Thyroid gland (tissue), 4 donors: Measurements from ENCODE around the gene SPTY2D1. TPM values are rescaled to one million over a fixed set of nuclear protein-coding genes. Genes with fewer than 3 reads are reported as not detected.

ENCODE experiments used
- DNase-seq, 2 donors: peaks; one replicate each; pipeline ENCODE4 v3.0.0-alpha.2; 2019
- H3K27ac ChIP-seq, 3 donors: fragments of 200-600 bp; sonication (generic); 1 replicate in 2 of 3; 2 replicates in 1 of 3; pipeline ENCODE4 v1.5.1; 2016 to 2019; ENCODE audit warnings: mild to moderate bottlenecking in 1 of 3, moderate library complexity in 1 of 3
- H3K27me3 ChIP-seq: fragments of 200-600 bp; sonication (generic); one replicate; pipeline ENCODE4 v1.5.1; 2019
- H3K36me3 ChIP-seq, 2 donors: fragments of 200-600 bp; sonication (generic); one replicate each; pipeline ENCODE4 v1.5.1; 2016 to 2019
- H3K4me1 ChIP-seq, 2 donors: fragments of 200-600 bp; sonication (generic); one replicate each; pipeline ENCODE4 v1.5.1; 2017 to 2019
- H3K4me3 ChIP-seq, 3 donors: fragments of 200-600 bp; sonication (generic); replicated peaks in 1 of 3; 1 replicate in 2 of 3; 2 replicates in 1 of 3; pipeline ENCODE4 v1.5.1; 2016; ENCODE audit warnings: mild to moderate bottlenecking in 1 of 3
- H3K9me3 ChIP-seq: fragments of 200-600 bp; sonication (generic); one replicate; pipeline ENCODE4 v1.5.1; 2017
- POLR2A ChIP-seq, 2 donors: fragments of 450-650 bp; IDR thresholded peaks; one replicate each; pipeline ENCODE4 v1.6.1; 2017; ENCODE audit warnings: antibody characterized with exemption in 2 of 2, mild to moderate bottlenecking in 2 of 2, moderate library complexity in 1 of 2
- WGBS, 2 donors: methylation state at CpG; one replicate each; pipeline ENCODE4 v1.1.5; 2017; 5-methylcytosine and 5-hydroxymethylcytosine counted together
- intact Hi-C: fragments of 100-400 bp; cut with DNase I; formaldehyde crosslinking; loops from one replicate; pipeline ENCODE4 v1.15.1; 2023
- total RNA-seq, 4 donors: library from RNA; depleted of rRNA; stranded (reverse); fragments of >200 nt; gene quantifications; one replicate each; pipeline ENCODE4 v1.2.3, GENCODE V29; 2016
- TF ChIP-seq, protein P1 (sequence below), 6 experiments: fragments of 200-600 bp in 3 of 6; fragments of 450-650 bp in 3 of 6; sonication (generic) in 3 of 6; IDR thresholded peaks; one replicate each; pipeline ENCODE4 v1.5.1; 2016 to 2019; ENCODE audit warnings: antibody characterized with exemption in 6 of 6, mild to moderate bottlenecking in 2 of 6, inconsistent platforms in 1 of 6, moderate library complexity in 1 of 6

SPTY2D1 gene
- total RNA-seq, 4 donors from 2014 or later, result 18.1 to 26.9 (median 24.9) TPM

DNA sequence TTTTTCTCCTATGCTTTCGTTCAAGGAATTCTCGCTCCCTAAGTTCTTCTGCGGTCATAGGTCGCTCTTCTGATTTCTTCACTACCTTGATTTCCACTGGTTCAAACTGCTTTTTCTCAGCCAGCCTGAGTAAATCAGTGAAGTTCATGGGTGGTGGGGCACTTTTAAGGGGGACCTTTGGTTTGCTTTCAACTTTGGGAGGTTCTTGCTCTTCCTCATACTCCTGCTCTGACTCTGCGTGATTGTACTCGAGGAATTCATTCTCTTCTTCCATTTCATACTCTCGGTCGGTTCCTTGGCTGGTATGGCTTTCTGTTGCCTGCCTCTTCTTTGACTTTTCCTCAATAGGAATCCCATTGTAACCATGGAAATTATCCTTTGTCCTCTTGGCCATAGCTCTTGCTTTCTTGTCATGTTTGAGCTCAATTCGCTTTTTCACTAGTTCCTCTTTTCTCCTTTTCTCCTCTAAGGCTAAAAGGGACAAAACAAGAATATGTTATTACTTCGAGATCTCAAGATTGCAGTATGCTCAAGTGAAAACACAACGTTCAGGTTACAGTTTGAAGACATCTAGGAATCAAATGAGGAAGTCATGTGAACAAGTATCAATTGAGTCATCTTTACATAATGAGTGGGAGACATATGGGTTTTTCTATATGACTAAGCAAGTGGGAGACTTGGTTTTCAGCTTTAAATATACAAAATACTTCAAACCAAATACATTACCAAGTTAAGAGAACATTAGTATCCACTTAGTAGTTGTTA lies 18.3 kb downstream of the SPTY2D1 start:
- peaks cover 5 to 10% of the 10 kb centered on the region in 2 donors for H3K4me1 ChIP-seq
- no peak for TF ChIP-seq POLR2A (IDR thresholded peaks at IDR 0.05)
- TF ChIP-seq, protein P1, sequence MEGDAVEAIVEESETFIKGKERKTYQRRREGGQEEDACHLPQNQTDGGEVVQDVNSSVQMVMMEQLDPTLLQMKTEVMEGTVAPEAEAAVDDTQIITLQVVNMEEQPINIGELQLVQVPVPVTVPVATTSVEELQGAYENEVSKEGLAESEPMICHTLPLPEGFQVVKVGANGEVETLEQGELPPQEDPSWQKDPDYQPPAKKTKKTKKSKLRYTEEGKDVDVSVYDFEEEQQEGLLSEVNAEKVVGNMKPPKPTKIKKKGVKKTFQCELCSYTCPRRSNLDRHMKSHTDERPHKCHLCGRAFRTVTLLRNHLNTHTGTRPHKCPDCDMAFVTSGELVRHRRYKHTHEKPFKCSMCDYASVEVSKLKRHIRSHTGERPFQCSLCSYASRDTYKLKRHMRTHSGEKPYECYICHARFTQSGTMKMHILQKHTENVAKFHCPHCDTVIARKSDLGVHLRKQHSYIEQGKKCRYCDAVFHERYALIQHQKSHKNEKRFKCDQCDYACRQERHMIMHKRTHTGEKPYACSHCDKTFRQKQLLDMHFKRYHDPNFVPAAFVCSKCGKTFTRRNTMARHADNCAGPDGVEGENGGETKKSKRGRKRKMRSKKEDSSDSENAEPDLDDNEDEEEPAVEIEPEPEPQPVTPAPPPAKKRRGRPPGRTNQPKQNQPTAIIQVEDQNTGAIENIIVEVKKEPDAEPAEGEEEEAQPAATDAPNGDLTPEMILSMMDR (IDR thresholded peaks at IDR 0.05), result no peak
- H3K27ac ChIP-seq, result no peak overlapping the region
- intact Hi-C loops, result no loop called here
- DNase-seq, result no peak
- no peaks in the 10 kb centered on the region for H3K9me3 ChIP-seq
- H3K36me3 ChIP-seq, result peaks cover 27 to 30% of the 10 kb centered on the region in 2 donors
- no peaks in the 10 kb centered on the region for H3K27me3 ChIP-seq
- WGBS, 2 donors, result 93 to 97% methylated on average over 11 of the region's 11 CpGs
- H3K4me3 ChIP-seq, result no peak overlapping the region

DNA sequence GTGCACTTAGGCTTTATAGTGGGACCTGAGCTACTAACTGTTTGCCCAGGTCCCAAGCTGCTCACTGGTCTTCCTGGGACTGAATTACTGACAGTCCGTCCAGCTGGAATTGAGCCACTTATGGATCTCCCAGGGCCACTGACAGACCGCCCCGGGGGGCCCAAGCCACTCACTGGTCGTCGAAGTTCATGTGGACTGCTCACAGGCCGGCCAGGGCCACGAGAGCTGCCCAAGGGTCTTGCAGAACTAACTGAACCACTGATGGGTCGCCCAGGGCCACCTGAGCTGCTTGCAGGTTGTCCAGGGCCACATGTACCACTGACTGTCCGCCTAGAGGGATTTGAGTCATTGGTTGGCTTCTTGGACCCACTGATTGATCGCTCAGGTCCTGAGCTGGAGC lies 19.5 kb downstream of the SPTY2D1 start:
- no peak overlapping the region for H3K27ac ChIP-seq

DNA sequence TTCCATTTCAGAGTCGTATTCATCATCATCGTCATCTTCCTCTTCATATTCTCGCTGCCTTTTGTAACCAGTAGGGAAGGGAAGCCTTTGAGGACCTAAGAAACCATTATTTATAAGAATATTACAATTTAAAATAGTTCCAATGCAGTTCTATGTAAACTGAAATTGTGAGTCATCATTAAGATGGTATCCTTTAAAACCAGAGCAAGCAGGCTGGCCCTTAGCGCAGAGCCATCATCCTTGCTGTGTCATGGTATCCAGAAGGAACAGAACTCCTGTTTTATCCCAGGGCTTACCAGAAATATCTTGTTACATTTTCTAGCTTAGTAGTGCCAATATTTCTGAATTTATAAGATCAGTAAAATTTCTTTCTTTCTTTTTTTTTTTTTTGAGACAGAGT lies 21.7 kb downstream of the SPTY2D1 start:
- intact Hi-C loops, result no loop called here
- Histone ChIP-seq H3K4me1 (no peaks in the 10 kb centered on the region), H3K4me3 (no peak overlapping the region), H3K27ac (no peak overlapping the region), H3K27me3 (no peaks in the 10 kb centered on the region), H3K36me3 (peaks cover 46 to 48% of the 10 kb centered on the region in 2 donors), H3K9me3 (no peaks in the 10 kb centered on the region)
- no peak for DNase-seq
- WGBS, 2 donors, result 93 to 98% methylated on average over 4 of the region's 4 CpGs
- no peak for TF ChIP-seq POLR2A (IDR thresholded peaks at IDR 0.05)
- TF ChIP-seq, protein P1 (IDR thresholded peaks at IDR 0.05), result no peak

More for the DNA sequence above, 19.5 kb downstream of the SPTY2D1 start:
- intact Hi-C loops, result no loop called here
- TF ChIP-seq, protein P1 (IDR thresholded peaks at IDR 0.05), result no peak
- TF ChIP-seq POLR2A (IDR thresholded peaks at IDR 0.05), result no peak
- peaks cover 37 to 38% of the 10 kb centered on the region in 2 donors for H3K36me3 ChIP-seq
- H3K4me3 ChIP-seq, result no peak overlapping the region
- WGBS, 2 donors, result 92 to 94% methylated on average over 7 to 10 of the region's 10 CpGs
- DNase-seq, result no peak
- no peaks in the 10 kb centered on the region for H3K9me3 ChIP-seq
- H3K27me3 ChIP-seq, result no peaks in the 10 kb centered on the region
- peaks cover 5 to 10% of the 10 kb centered on the region in 2 donors for H3K4me1 ChIP-seq

DNA sequence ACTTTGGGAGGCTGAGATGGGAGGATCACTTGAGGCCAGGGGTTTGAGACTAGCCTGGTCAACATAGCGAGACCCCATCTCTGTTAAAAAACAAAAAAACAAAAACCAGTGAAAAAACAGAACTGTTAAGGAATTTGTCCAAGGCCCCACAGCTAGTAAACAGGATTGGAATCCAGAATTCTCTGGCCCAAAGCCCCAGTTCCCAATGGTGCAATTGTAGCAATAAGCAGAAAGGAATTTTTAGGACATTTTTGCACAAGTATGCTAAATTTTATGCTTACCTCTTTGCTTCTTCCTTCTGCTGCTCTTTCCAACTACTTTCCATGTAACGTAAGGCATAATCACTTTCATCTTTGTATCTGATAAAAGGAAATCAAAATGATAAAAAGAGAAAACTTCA lies 22.9 kb downstream of the SPTY2D1 start:
- H3K27me3 ChIP-seq, result no peaks in the 10 kb centered on the region
- DNase-seq, result no peak
- WGBS, 2 donors, result 91 to 94% methylated on average over 2 of the region's 2 CpGs
- intact Hi-C loops, result no loop called here
- H3K4me3 ChIP-seq, result no peak overlapping the region
- H3K9me3 ChIP-seq, result no peaks in the 10 kb centered on the region
- TF ChIP-seq, protein P1 (IDR thresholded peaks at IDR 0.05), result no peak
- TF ChIP-seq POLR2A (IDR thresholded peaks at IDR 0.05), result no peak
- H3K27ac ChIP-seq, result no peak overlapping the region
- no peaks in the 10 kb centered on the region for H3K4me1 ChIP-seq
- peaks cover 46 to 53% of the 10 kb centered on the region in 2 donors for H3K36me3 ChIP-seq

DNA sequence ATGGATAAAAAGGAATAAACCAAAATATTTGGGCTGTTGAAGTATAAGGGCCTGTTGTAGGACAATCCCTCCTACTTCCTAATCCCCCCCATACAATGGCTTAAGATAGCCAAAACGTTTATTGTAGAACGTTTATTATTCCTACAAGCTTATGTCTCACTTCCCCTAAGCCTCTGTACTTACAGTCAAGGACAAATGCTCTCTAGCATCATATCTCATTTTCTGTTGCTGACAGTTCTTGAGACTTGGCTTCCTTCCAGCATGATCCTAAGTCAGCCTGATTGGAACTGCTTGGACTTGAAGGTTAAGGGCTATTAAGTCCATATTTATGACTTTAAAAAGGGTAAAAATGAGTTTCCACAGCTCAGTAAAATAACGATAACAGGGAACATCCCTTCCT lies 25.8 kb downstream of the SPTY2D1 start:
- intact Hi-C loops, result no loop called here
- Histone ChIP-seq H3K9me3 (no peaks in the 10 kb centered on the region), H3K36me3 (peaks cover 23 to 31% of the 10 kb centered on the region in 2 donors), H3K4me1 (no peaks in the 10 kb centered on the region), H3K4me3 (no peak overlapping the region), H3K27me3 (no peaks in the 10 kb centered on the region), H3K27ac (no peak overlapping the region)
- 74% methylated on average over 3 of the region's 3 CpGs for WGBS, 2 donors
- DNase-seq, result no peak
- TF ChIP-seq, protein P1 (IDR thresholded peaks at IDR 0.05), result no peak
- no peak for TF ChIP-seq POLR2A (IDR thresholded peaks at IDR 0.05)
